HEK293 (cell line): ENCODE data around the gene KCNC4.

Source experiments
- GLIS2 ChIP-seq: fragments of 450-650 bp; formaldehyde crosslinking; IDR thresholded peaks from 2 replicates; pipeline ENCODE4 v1.5.1; 2016; ENCODE audit warnings: missing biosample characterization, missing genetic modification characterization
- IKZF3 ChIP-seq: fragments of 450-650 bp; IDR thresholded peaks from 2 replicates; pipeline ENCODE4 v1.5.0; 2018; ENCODE audit warnings: missing biosample characterization, mild to moderate bottlenecking, missing genetic modification characterization, moderate library complexity
- KLF7 ChIP-seq: fragments of 450-650 bp; formaldehyde crosslinking; IDR thresholded peaks from 2 replicates; pipeline ENCODE4 v1.5.1; 2016; ENCODE audit warnings: missing biosample characterization, missing genetic modification characterization, borderline replicate concordance
- SP2 ChIP-seq: fragments of 450-650 bp; formaldehyde crosslinking; IDR thresholded peaks from 2 replicates; pipeline ENCODE4 v1.5.1; 2016; ENCODE audit warnings: missing biosample characterization, missing genetic modification characterization
- SP7 ChIP-seq: fragments of 450-650 bp; formaldehyde crosslinking; IDR thresholded peaks from 2 replicates; pipeline ENCODE4 v1.5.1; 2016; ENCODE audit warnings: missing biosample characterization, missing genetic modification characterization
- WT1 ChIP-seq: fragments of 450-650 bp; formaldehyde crosslinking; IDR thresholded peaks from 2 replicates; pipeline ENCODE4 v1.5.1; 2016; ENCODE audit warnings: missing biosample characterization, missing genetic modification characterization
- ZBTB20 ChIP-seq: fragments of 450-650 bp; formaldehyde crosslinking; IDR thresholded peaks from 2 replicates; pipeline ENCODE4 v1.5.1; 2016; ENCODE audit warnings: missing biosample characterization, missing genetic modification characterization
- ZBTB48 ChIP-seq: fragments of 450-650 bp; formaldehyde crosslinking; IDR thresholded peaks from 2 replicates; pipeline ENCODE4 v1.5.1; 2016; ENCODE audit warnings: missing biosample characterization, missing genetic modification characterization
- ZBTB7A ChIP-seq: fragments of 450-650 bp; formaldehyde crosslinking; IDR thresholded peaks from 2 replicates; pipeline ENCODE4 v1.5.1; 2016; ENCODE audit warnings: low read depth, missing biosample characterization, missing genetic modification characterization
- ZFP69B ChIP-seq: fragments of 450-650 bp; formaldehyde crosslinking; IDR thresholded peaks from 2 replicates; pipeline ENCODE4 v1.5.1; 2016; ENCODE audit warnings: missing biosample characterization, missing genetic modification characterization
- ZIC2 ChIP-seq: fragments of 450-650 bp; formaldehyde crosslinking; IDR thresholded peaks from 2 replicates; pipeline ENCODE4 v1.5.1; 2016; ENCODE audit warnings: missing biosample characterization, missing genetic modification characterization
- ZNF132 ChIP-seq: fragments of 450-650 bp; formaldehyde crosslinking; IDR thresholded peaks from 2 replicates; pipeline ENCODE4 v1.5.1; 2017; ENCODE audit warnings: missing biosample characterization, missing genetic modification characterization, borderline replicate concordance
- ZNF214 ChIP-seq: fragments of 450-650 bp; formaldehyde crosslinking; IDR thresholded peaks from 2 replicates; pipeline ENCODE4 v1.5.1; 2017; ENCODE audit warnings: missing biosample characterization, mild to moderate bottlenecking, missing genetic modification characterization, borderline replicate concordance
- ZNF335 ChIP-seq: fragments of 450-650 bp; formaldehyde crosslinking; conservative IDR thresholded peaks from 2 replicates; pipeline ENCODE4 v1.5.1; 2016; ENCODE audit warnings: missing biosample characterization, missing genetic modification characterization
- ZNF350 ChIP-seq: fragments of 450-650 bp; formaldehyde crosslinking; IDR thresholded peaks from 2 replicates; pipeline ENCODE4 v1.5.0; 2017; ENCODE audit warnings: missing biosample characterization, mild to moderate bottlenecking, missing genetic modification characterization
- ZNF37A ChIP-seq: fragments of 450-650 bp; IDR thresholded peaks from 2 replicates; pipeline ENCODE4 v1.5.1; 2018; ENCODE audit warnings: missing biosample characterization, missing genetic modification characterization
- ZNF423 ChIP-seq: fragments of 450-650 bp; formaldehyde crosslinking; IDR thresholded peaks from 2 replicates; pipeline ENCODE4 v1.5.1; 2016; ENCODE audit warnings: missing biosample characterization, missing genetic modification characterization
- ZNF560 ChIP-seq: fragments of 450-650 bp; formaldehyde crosslinking; IDR thresholded peaks from 2 replicates; pipeline ENCODE4 v1.5.1; 2017; ENCODE audit warnings: missing biosample characterization, missing genetic modification characterization, borderline replicate concordance
- ZNF600 ChIP-seq: fragments of 450-650 bp; formaldehyde crosslinking; IDR thresholded peaks from 2 replicates; pipeline ENCODE4 v1.5.1; 2016; ENCODE audit warnings: missing biosample characterization, missing genetic modification characterization
- TF ChIP-seq, protein P1 (sequence below): fragments of 450-650 bp; formaldehyde crosslinking; IDR thresholded peaks from 2 replicates; pipeline ENCODE4 v1.5.1; 2016; ENCODE audit warnings: missing biosample characterization, missing genetic modification characterization
- TF ChIP-seq, protein P2 (sequence below): fragments of 450-650 bp; formaldehyde crosslinking; IDR thresholded peaks from 2 replicates; pipeline ENCODE4 v1.5.1; 2016; ENCODE audit warnings: missing biosample characterization, missing genetic modification characterization
- TF ChIP-seq, protein P3 (sequence below): fragments of 450-650 bp; formaldehyde crosslinking; IDR thresholded peaks from 2 replicates; pipeline ENCODE4 v1.5.1; 2016; ENCODE audit warnings: missing biosample characterization, missing genetic modification characterization
- TF ChIP-seq, protein P4 (sequence below): fragments of 450-650 bp; formaldehyde crosslinking; IDR thresholded peaks from 2 replicates; pipeline ENCODE4 v1.5.1; 2016; ENCODE audit warnings: missing biosample characterization, missing genetic modification characterization
- TF ChIP-seq, protein P5 (sequence below): fragments of 450-650 bp; formaldehyde crosslinking; IDR thresholded peaks from 2 replicates; pipeline ENCODE4 v1.5.1; 2017; ENCODE audit warnings: missing biosample characterization, missing genetic modification characterization

KCNC4 gene

DNA sequence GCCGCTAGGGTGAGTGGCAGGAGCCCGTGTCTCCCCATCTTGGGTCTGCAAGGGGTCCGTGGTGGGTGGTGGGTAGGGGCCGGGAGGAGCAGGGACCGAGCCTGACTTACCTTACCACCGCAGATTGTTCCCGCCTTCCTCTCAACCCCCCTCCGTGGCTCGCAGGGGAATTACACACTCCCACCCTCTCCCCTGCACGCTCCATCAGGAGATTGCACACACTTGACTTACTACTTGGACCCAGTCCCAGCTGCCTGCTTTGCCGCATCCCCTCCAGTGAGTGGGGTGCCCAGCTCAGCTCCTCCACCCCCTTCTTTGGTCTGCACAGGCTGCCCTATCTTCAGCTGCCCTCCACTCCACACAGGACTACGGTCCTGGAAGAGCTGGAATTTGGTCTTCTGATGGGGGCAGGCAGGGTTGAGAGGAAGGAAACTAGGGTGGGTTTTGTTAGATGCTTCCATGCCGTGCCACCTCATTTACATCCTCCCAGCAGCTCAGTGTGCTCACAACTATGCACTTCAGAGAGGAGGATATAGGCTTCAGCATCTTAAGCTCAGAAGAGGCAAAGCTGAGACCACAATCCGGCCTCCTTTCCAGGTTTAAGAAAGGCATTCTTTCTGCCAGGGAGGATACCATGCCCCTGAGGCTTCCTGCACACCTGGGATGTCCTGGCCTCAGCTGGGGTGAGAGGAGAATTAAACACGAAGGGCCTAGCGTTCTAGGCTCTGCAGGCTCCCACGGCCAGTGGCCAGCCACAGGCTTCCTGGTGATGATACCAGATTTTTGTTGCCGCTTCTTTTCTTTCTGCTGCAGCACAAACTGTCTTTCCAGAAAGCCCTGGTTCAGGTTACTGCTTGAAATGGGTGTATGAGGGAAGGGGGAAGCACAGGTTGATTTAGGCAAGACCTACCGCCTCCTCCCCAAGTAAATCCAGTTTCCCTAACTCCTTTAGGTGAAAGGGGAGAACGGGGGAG lies 2.3 kb downstream of the KCNC4 start (continued):
- TF ChIP-seq, protein P1, sequence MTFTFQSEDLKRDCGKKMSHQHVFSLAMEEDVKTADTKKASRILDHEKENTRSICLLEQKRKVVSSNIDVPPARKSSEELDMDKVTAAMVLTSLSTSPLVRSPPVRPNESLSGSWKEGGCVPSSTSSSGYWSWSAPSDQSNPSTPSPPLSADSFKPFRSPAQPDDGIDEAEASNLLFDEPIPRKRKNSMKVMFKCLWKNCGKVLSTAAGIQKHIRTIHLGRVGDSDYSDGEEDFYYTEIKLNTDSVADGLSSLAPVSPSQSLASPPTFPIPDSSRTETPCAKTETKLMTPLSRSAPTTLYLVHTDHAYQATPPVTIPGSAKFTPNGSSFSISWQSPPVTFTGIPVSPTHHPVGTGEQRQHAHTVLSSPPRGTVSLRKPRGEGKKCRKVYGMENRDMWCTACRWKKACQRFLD (tag by site-specific recombination) = no peak
- TF ChIP-seq ZNF335 (tag by site-specific recombination) = 0 out of 2 replicates have a peak, but pooled peaks have one; percentile 23
- no peak for TF ChIP-seq ZNF560
- TF ChIP-seq, protein P2, sequence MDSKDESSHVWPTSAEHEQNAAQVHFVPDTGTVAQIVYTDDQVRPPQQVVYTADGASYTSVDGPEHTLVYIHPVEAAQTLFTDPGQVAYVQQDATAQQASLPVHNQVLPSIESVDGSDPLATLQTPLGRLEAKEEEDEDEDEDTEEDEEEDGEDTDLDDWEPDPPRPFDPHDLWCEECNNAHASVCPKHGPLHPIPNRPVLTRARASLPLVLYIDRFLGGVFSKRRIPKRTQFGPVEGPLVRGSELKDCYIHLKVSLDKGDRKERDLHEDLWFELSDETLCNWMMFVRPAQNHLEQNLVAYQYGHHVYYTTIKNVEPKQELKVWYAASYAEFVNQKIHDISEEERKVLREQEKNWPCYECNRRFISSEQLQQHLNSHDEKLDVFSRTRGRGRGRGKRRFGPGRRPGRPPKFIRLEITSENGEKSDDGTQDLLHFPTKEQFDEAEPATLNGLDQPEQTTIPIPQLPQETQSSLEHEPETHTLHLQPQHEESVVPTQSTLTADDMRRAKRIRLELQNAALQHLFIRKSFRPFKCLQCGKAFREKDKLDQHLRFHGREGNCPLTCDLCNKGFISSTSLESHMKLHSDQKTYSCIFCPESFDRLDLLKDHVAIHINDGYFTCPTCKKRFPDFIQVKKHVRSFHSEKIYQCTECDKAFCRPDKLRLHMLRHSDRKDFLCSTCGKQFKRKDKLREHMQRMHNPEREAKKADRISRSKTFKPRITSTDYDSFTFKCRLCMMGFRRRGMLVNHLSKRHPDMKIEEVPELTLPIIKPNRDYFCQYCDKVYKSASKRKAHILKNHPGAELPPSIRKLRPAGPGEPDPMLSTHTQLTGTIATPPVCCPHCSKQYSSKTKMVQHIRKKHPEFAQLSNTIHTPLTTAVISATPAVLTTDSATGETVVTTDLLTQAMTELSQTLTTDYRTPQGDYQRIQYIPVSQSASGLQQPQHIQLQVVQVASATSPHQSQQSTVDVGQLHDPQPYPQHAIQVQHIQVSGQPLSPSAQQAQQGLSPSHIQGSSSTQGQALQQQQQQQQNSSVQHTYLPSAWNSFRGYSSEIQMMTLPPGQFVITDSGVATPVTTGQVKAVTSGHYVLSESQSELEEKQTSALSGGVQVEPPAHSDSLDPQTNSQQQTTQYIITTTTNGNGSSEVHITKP (tag by site-specific recombination) = peak; percentile 68
- TF ChIP-seq, protein P3, sequence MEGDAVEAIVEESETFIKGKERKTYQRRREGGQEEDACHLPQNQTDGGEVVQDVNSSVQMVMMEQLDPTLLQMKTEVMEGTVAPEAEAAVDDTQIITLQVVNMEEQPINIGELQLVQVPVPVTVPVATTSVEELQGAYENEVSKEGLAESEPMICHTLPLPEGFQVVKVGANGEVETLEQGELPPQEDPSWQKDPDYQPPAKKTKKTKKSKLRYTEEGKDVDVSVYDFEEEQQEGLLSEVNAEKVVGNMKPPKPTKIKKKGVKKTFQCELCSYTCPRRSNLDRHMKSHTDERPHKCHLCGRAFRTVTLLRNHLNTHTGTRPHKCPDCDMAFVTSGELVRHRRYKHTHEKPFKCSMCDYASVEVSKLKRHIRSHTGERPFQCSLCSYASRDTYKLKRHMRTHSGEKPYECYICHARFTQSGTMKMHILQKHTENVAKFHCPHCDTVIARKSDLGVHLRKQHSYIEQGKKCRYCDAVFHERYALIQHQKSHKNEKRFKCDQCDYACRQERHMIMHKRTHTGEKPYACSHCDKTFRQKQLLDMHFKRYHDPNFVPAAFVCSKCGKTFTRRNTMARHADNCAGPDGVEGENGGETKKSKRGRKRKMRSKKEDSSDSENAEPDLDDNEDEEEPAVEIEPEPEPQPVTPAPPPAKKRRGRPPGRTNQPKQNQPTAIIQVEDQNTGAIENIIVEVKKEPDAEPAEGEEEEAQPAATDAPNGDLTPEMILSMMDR (tag by site-specific recombination) = peak; percentile 59
- no peak for TF ChIP-seq ZFP69B (tag by site-specific recombination)
- TF ChIP-seq, protein P4, sequence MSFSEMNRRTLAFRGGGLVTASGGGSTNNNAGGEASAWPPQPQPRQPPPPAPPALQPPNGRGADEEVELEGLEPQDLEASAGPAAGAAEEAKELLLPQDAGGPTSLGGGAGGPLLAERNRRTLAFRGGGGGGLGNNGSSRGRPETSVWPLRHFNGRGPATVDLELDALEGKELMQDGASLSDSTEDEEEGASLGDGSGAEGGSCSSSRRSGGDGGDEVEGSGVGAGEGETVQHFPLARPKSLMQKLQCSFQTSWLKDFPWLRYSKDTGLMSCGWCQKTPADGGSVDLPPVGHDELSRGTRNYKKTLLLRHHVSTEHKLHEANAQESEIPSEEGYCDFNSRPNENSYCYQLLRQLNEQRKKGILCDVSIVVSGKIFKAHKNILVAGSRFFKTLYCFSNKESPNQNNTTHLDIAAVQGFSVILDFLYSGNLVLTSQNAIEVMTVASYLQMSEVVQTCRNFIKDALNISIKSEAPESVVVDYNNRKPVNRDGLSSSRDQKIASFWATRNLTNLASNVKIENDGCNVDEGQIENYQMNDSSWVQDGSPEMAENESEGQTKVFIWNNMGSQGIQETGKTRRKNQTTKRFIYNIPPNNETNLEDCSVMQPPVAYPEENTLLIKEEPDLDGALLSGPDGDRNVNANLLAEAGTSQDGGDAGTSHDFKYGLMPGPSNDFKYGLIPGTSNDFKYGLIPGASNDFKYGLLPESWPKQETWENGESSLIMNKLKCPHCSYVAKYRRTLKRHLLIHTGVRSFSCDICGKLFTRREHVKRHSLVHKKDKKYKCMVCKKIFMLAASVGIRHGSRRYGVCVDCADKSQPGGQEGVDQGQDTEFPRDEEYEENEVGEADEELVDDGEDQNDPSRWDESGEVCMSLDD (tag by site-specific recombination) = 0 out of 2 replicates have a peak, but pooled peaks have one; percentile 39
- TF ChIP-seq ZBTB20 (tag by site-specific recombination) = peak; percentile 51; the same call in 1 of the 2 replicates
- TF ChIP-seq ZNF600 (tag by site-specific recombination) = peak; percentile 50; the same call in 1 of the 2 replicates
- TF ChIP-seq SP2 = peak; percentile 29
- TF ChIP-seq KLF7 (tag by site-specific recombination) = no peak
- TF ChIP-seq ZNF423 (tag by site-specific recombination) = peak; percentile 74
- TF ChIP-seq, protein P5, sequence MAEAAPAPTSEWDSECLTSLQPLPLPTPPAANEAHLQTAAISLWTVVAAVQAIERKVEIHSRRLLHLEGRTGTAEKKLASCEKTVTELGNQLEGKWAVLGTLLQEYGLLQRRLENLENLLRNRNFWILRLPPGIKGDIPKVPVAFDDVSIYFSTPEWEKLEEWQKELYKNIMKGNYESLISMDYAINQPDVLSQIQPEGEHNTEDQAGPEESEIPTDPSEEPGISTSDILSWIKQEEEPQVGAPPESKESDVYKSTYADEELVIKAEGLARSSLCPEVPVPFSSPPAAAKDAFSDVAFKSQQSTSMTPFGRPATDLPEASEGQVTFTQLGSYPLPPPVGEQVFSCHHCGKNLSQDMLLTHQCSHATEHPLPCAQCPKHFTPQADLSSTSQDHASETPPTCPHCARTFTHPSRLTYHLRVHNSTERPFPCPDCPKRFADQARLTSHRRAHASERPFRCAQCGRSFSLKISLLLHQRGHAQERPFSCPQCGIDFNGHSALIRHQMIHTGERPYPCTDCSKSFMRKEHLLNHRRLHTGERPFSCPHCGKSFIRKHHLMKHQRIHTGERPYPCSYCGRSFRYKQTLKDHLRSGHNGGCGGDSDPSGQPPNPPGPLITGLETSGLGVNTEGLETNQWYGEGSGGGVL (tag by site-specific recombination) = peak; percentile 89
- peak; percentile 60 for TF ChIP-seq ZIC2 (tag by site-specific recombination)
- 0 out of 2 replicates have a peak, but pooled peaks have one; percentile 29 for TF ChIP-seq IKZF3 (tag by site-specific recombination)
- TF ChIP-seq GLIS2 (tag by site-specific recombination) = peak; percentile 76
- TF ChIP-seq ZBTB7A (tag by site-specific recombination) = no peak
- peak; percentile 40 for TF ChIP-seq SP7
- TF ChIP-seq WT1 = peak; percentile 72; the same call in 1 of the 2 replicates
- TF ChIP-seq ZNF350 = no peak
- peak; percentile 82 for TF ChIP-seq ZBTB48 (tag by site-specific recombination)
- TF ChIP-seq ZNF214 (tag by site-specific recombination) = no peak
- TF ChIP-seq ZNF37A (tag by site-specific recombination) = no peak
- TF ChIP-seq ZNF132 (tag by site-specific recombination) = no peak
